Panc1 (cell line): Measurements from ENCODE around the gene PLCB4. TPM values are rescaled to one million over a fixed set of nuclear protein-coding genes. Genes with fewer than 3 reads are reported as not detected.

Source experiments
- ATAC-seq: fragments of 200-7000 bp; cut with Tn5 transposase; 2 replicates; pipeline ENCODE4 v1.9.1; 2020; ENCODE audit warnings: mild to moderate bottlenecking, moderate library complexity
- BruUV-seq: library from RNA; stranded (reverse); fragments of 400-500 nt; replicated peaks from 2 replicates; lab custom pipeline; 2021; lab: Mats Ljungman, UMichigan
- CTCF ChIA-PET: fragments of 300-600 bp; sonication (Branson Sonifier 250); formaldehyde crosslinking; loops from one replicate; lab custom pipeline; 2022; ENCODE audit warnings: antibody characterized with exemption; lab: Charles Lee
- POLR2A ChIA-PET: fragments of 300-600 bp; sonication (Branson Sonifier 250); formaldehyde crosslinking; loops from one replicate; lab custom pipeline; 2022; ENCODE audit warnings: antibody characterized with exemption; lab: Charles Lee
- DNase-seq: peaks from one replicate; pipeline ENCODE4 v3.0.0-alpha.2; 2010; ENCODE audit warnings: low read depth, low spot score
- H3K27ac ChIP-seq: 2 replicates; pipeline ENCODE4 v1.5.1; 2011; ENCODE audit warnings: mild to moderate bottlenecking, low read length, inconsistent platforms
- H3K27me3 ChIP-seq: fragments of 200-500 bp; sonication (Bioruptor generic); 2 replicates; pipeline ENCODE4 v1.6.0; 2014; ENCODE audit warnings: low read length, inconsistent platforms; ENCODE audit not compliant: control insufficient read depth, insufficient read depth
- H3K36me3 ChIP-seq: fragments of 200-500 bp; sonication (Bioruptor generic); 2 replicates; pipeline ENCODE4 v1.5.1; 2014; ENCODE audit warnings: inconsistent platforms, mild to moderate bottlenecking, low read length, moderate library complexity; ENCODE audit not compliant: control insufficient read depth, insufficient read depth
- H3K4me1 ChIP-seq: 2 replicates; pipeline ENCODE4 v1.5.1; 2011; ENCODE audit warnings: inconsistent platforms, mild to moderate bottlenecking, low read length, moderate library complexity; ENCODE audit not compliant: control insufficient read depth, insufficient read depth
- H3K4me3 ChIP-seq, 2 experiments: 2 replicates each; pipeline ENCODE4 v1.5.1; 2011 to 2012; ENCODE audit warnings: low read depth in 2 of 2, low read length in 2 of 2, mild to moderate bottlenecking in 2 of 2, inconsistent platforms in 1 of 2, moderate library complexity in 1 of 2
- H3K9me3 ChIP-seq: fragments of 200-500 bp; sonication (Bioruptor generic); 2 replicates; pipeline ENCODE4 v1.5.1; 2014; ENCODE audit warnings: low read depth, mild to moderate bottlenecking, inconsistent platforms, low read length, moderate library complexity; ENCODE audit not compliant: control insufficient read depth, insufficient read depth
- POLR2AphosphoS5 ChIP-seq: IDR thresholded peaks from 2 replicates; pipeline ENCODE4 v1.6.1; 2012; ENCODE audit warnings: mild to moderate bottlenecking, low read depth, low read length, moderate library complexity
- SIN3A ChIP-seq: IDR thresholded peaks from 2 replicates; pipeline ENCODE4 v1.6.1; 2012; ENCODE audit warnings: low read depth, mild to moderate bottlenecking, low read length, moderate library complexity, borderline replicate concordance; ENCODE audit not compliant: insufficient read depth
- TCF7L2 ChIP-seq: IDR thresholded peaks from 2 replicates; pipeline ENCODE4 v1.6.1; 2011; ENCODE audit warnings: mild to moderate bottlenecking, low read depth, low read length, inconsistent platforms
- in situ Hi-C: cut with HindIII; loops from 2 replicates; pipeline ENCODE4 v1.10.0; 2016; ENCODE audit warnings: low sequenced_read_pairs, low pct_unique_long_range_greater_than_20kb
- intact Hi-C: fragments of 100-400 bp; cut with micrococcal nuclease; formaldehyde crosslinking; loops from one replicate; pipeline ENCODE4 v1.10.0; 2022; ENCODE audit not compliant: unreplicated experiment
- total RNA-seq: library from RNA; stranded (reverse); gene quantifications from one replicate; pipeline ENCODE4 v1.2.1, GENCODE V29; 2021; ENCODE audit not compliant: unreplicated experiment
- TF ChIP-seq, protein P1 (sequence below): fragments of 450-650 bp; IDR thresholded peaks from 2 replicates; pipeline ENCODE4 v1.5.1; 2017; ENCODE audit warnings: mild to moderate bottlenecking
- TF ChIP-seq, protein P2 (sequence below), 2 experiments: IDR thresholded peaks; 2 replicates each; pipeline ENCODE4 v1.6.1; 2011 to 2012; ENCODE audit warnings: low read depth in 2 of 2, control low read depth in 1 of 2, low read length in 1 of 2, mild to moderate bottlenecking in 1 of 2, moderate library complexity in 1 of 2; ENCODE audit not compliant: insufficient read depth in 1 of 2

The PLCB4 gene
- total RNA-seq, 1 experiment from 2014 or later, result 1.5 TPM

DNA sequence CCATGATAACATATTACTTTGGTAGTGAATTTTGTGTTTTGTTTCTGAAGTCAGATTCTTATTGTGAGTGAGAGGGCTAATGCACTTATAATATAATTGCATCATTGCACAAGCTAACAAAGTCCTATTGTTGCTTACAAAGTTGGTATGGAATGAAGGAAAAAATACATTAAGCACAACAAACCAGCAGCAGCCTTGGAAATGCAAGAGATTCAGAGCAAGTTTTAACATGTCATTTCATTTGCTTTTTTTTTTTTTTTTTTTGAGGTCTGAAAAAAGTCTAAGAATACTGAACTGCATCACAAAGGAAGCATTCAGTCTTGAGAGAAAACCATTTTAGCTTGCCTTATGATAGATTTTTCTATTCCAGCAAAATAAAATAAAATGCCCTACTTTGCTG is 57.6 kb downstream of the PLCB4 start:
- ATAC-seq, result no peak
- no TSS peak for BruUV-seq
- Histone ChIP-seq H3K9me3 (no peaks in the 10 kb centered on the region), H3K36me3 (no peaks in the 10 kb centered on the region), H3K4me3 (no peak overlapping the region), H3K27ac (no peak overlapping the region), H3K4me1 (no peaks in the 10 kb centered on the region), H3K27me3 (no peaks in the 10 kb centered on the region)
- CTCF ChIA-PET, result no interaction called here
- no peak for DNase-seq
- in situ Hi-C loops (no loop called here), intact Hi-C loops (no loop called here)
- TF ChIP-seq SIN3A (no peak), POLR2AphosphoS5 (no peak), TCF7L2 (no peak)
- TF ChIP-seq, protein P1, sequence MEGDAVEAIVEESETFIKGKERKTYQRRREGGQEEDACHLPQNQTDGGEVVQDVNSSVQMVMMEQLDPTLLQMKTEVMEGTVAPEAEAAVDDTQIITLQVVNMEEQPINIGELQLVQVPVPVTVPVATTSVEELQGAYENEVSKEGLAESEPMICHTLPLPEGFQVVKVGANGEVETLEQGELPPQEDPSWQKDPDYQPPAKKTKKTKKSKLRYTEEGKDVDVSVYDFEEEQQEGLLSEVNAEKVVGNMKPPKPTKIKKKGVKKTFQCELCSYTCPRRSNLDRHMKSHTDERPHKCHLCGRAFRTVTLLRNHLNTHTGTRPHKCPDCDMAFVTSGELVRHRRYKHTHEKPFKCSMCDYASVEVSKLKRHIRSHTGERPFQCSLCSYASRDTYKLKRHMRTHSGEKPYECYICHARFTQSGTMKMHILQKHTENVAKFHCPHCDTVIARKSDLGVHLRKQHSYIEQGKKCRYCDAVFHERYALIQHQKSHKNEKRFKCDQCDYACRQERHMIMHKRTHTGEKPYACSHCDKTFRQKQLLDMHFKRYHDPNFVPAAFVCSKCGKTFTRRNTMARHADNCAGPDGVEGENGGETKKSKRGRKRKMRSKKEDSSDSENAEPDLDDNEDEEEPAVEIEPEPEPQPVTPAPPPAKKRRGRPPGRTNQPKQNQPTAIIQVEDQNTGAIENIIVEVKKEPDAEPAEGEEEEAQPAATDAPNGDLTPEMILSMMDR, result no peak
- TF ChIP-seq, protein P2, sequence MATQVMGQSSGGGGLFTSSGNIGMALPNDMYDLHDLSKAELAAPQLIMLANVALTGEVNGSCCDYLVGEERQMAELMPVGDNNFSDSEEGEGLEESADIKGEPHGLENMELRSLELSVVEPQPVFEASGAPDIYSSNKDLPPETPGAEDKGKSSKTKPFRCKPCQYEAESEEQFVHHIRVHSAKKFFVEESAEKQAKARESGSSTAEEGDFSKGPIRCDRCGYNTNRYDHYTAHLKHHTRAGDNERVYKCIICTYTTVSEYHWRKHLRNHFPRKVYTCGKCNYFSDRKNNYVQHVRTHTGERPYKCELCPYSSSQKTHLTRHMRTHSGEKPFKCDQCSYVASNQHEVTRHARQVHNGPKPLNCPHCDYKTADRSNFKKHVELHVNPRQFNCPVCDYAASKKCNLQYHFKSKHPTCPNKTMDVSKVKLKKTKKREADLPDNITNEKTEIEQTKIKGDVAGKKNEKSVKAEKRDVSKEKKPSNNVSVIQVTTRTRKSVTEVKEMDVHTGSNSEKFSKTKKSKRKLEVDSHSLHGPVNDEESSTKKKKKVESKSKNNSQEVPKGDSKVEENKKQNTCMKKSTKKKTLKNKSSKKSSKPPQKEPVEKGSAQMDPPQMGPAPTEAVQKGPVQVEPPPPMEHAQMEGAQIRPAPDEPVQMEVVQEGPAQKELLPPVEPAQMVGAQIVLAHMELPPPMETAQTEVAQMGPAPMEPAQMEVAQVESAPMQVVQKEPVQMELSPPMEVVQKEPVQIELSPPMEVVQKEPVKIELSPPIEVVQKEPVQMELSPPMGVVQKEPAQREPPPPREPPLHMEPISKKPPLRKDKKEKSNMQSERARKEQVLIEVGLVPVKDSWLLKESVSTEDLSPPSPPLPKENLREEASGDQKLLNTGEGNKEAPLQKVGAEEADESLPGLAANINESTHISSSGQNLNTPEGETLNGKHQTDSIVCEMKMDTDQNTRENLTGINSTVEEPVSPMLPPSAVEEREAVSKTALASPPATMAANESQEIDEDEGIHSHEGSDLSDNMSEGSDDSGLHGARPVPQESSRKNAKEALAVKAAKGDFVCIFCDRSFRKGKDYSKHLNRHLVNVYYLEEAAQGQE (IDR thresholded peaks at IDR 0.05; ENCODE audit: insufficient read depth in 1 of 2, low read depth in 2 of 2, low read length in 1 of 2), result no peak
- POLR2A ChIA-PET, result no interaction called here

DNA sequence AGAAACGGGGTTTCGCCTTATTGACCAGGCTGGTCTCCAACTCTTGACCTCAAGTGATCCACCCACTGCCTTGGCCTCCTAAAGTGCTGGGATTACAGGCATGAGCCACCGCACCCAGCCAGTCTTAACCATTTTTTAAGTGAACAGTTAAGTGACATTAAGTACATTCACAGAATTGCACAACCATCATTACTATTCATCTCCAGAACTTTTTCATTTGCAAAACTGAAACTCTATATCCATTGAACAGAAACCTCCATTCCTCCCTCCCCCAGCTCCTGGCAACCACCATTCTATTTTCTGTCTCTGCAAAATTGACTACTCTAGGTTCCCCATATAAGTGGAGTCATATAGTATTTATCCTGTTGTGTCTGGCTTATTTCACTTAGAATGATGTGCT is 59.7 kb downstream of the PLCB4 start:
- no peaks in the 10 kb centered on the region for H3K4me1 ChIP-seq
- ChIA-PET CTCF (no interaction called here), POLR2A (no interaction called here)
- ATAC-seq (no peak), DNase-seq (no peak)
- no peaks in the 10 kb centered on the region for H3K36me3 ChIP-seq
- in situ Hi-C loops (no loop called here), intact Hi-C loops (no loop called here)
- TF ChIP-seq, protein P1, result no peak
- TF ChIP-seq, protein P2 (IDR thresholded peaks at IDR 0.05; ENCODE audit: insufficient read depth in 1 of 2, low read depth in 2 of 2, low read length in 1 of 2), result no peak
- no peak for TF ChIP-seq TCF7L2
- TF ChIP-seq POLR2AphosphoS5, result no peak
- no peak for TF ChIP-seq SIN3A
- no peak overlapping the region for H3K4me3 ChIP-seq
- no peaks in the 10 kb centered on the region for H3K27me3 ChIP-seq
- no peaks in the 10 kb centered on the region for H3K9me3 ChIP-seq
- H3K27ac ChIP-seq, result no peak overlapping the region
- BruUV-seq, result no TSS peak
